Measurements from ENCODE around the gene CA10. TPM values are rescaled to one million over a fixed set of nuclear protein-coding genes. Genes with fewer than 3 reads are reported as not detected.

Gene CA10
- total and polyA plus RNA-seq, 9 of the 15 experiments (the other 6 are each of a cell fraction or from before 2014, with no cell fraction given), result not detected

- no peak for TF ChIP-seq ZHX1 (conservative IDR thresholded peaks at IDR 0.05; ENCODE audit: low read length)
- TF ChIP-seq ZFP30 (CRISPR knock-in tag; IDR thresholded peaks at IDR 0.05; ENCODE audit: borderline replicate concordance), result no peak
- TF ChIP-seq, protein P1, sequence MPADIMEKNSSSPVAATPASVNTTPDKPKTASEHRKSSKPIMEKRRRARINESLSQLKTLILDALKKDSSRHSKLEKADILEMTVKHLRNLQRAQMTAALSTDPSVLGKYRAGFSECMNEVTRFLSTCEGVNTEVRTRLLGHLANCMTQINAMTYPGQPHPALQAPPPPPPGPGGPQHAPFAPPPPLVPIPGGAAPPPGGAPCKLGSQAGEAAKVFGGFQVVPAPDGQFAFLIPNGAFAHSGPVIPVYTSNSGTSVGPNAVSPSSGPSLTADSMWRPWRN (IDR thresholded peaks at IDR 0.05; ENCODE audit: low read depth), result no peak
- TF ChIP-seq CCNT2 (IDR thresholded peaks at IDR 0.05; ENCODE audit: borderline replicate concordance, extremely low read depth, insufficient read length, low read depth, low read length), result no peak
- no peak for TF ChIP-seq ZNF232 (CRISPR knock-in tag; IDR thresholded peaks at IDR 0.05)
- TF ChIP-seq MAZ (CRISPR knock-in tag; conservative IDR thresholded peaks at IDR 0.05 in 1 of 2, IDR thresholded peaks at IDR 0.05 in 1 of 2), result no peak
- H3K9me3 ChIP-seq (replicated peaks; ENCODE audit: control insufficient read depth, insufficient read depth, low read depth, low read length), result no peaks in the 10 kb centered on the region; the same call in 1 of the 2 replicates
- intact Hi-C loops (cut with micrococcal nuclease), result no loop called here
- no peak overlapping the region for H3K27ac ChIP-seq (ENCODE audit: extremely low read depth, low read depth, low read length)
- no peak overlapping the region for H3K4me3 ChIP-seq
- H3K9ac ChIP-seq (ENCODE audit: insufficient read depth in 1 of 2, low read depth in 2 of 2, low read length in 2 of 2), result no peak overlapping the region
- H3K4me1 ChIP-seq (replicated peaks in 1 of 2; ENCODE audit: control insufficient read depth in 2 of 2, insufficient read depth in 2 of 2, low read length in 2 of 2), result no peaks in the 10 kb centered on the region
- POLR2A ChIA-PET, result no interaction called here
- H3K36me3 ChIP-seq (ENCODE audit: control insufficient read depth, insufficient read depth, low read length), result no peaks in the 10 kb centered on the region
- no peaks in the 10 kb centered on the region for H3K9me1 ChIP-seq (ENCODE audit: control insufficient read depth, insufficient read depth, low read length)
- H3K4me2 ChIP-seq (ENCODE audit: insufficient read depth, low read length), result no peak overlapping the region
- CTCF ChIA-PET (ENCODE audit: low intra/inter-chr PET ratio), result no interaction called here
- FAIRE-seq (no peak), ATAC-seq (no peak), DNase-seq (ENCODE audit: extremely low read depth in 1 of 4, low spot score in 3 of 4) (peak in 1 of 4 experiments; percentile 1)
- 0% methylated on average over 7 of the region's 7 CpGs for WGBS (ENCODE audit: insufficient coverage, low coverage, missing lambda C conversion rate)
- H3K79me2 ChIP-seq (ENCODE audit: control insufficient read depth, insufficient read depth, low read length), result no peaks in the 10 kb centered on the region
- no peak overlapping the region for H2AFZ ChIP-seq (ENCODE audit: low read depth, low read length)
- H3K27me3 ChIP-seq (ENCODE audit: control insufficient read depth in 2 of 2, insufficient read depth in 2 of 2, low read length in 2 of 2), result no peaks in the 10 kb centered on the region
- BruUV-seq (replicated peaks), result no TSS peak
- in situ Hi-C loops (cut with MboI), result no loop called here
- H4K20me1 ChIP-seq (replicated peaks; ENCODE audit: control insufficient read depth, insufficient read depth, low read length), result no peaks in the 10 kb centered on the region
These were observed 196.8 kb downstream of the CA10 start for GRCh38 chr17:51961689-51962088.

Measured in K562 (cell line).